NCI-H1048 (cell line): ENCODE results near the gene FOXI3.

Experiments
- DNase-seq: peaks from one replicate; lab custom pipeline; 2025; lab: John Stamatoyannopoulos, UW

Gene FOXI3

GRCh38 chr2:88452565-88452905, at the start of gene FOXI3:
Gene FOXI3, minus strand, starts transcription at chr2:88452693. Its CDS starts 158 bp downstream, at chr2:88452535.
- DNase-seq, result no peak

- DNase-seq, result no peak
Measured at GRCh38 chr2:88500691-88501090, 48.2 kb upstream of the FOXI3 start.

DNA sequence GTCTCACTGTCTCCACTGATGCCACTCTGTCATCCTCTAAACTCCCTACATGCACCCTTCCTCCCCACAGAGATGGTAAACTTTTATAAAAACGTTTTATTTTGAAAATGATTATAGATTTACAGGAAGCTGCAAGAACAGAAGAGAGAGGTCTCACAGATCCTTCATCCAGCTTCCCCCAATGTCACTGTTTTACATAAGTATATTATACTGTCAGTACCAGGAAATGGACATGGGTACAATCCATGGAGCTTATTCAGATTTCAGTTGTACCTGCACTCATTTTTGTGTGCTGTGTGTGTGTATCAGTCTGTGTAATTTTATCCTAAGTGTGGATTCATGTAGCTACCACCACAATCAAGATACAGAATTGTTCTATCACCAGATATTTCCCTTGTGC, 46.7 kb upstream of the FOXI3 start:
- no peak for DNase-seq

GRCh38 chr2:88493481-88493880, 41.0 kb upstream of the FOXI3 start:
- DNase-seq, result no peak

DNA sequence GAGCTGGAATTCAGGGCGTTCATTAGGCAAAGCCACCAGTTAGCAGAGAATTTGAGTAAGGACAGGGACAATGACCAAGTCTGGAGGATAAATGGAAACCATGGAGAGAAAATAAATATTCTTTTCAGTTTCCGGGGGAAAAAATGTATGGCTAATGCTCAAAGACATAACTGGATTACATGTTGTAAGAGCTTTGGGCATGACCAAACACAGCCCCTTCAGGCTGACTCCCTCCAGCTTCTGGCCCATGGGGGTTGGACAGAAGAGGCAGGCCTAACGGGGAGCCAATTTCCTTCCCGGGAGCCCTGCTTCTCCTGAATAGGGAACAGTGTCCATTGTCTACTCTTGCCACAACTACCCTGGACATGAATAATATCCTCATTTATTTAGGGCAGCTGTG, 39.5 kb upstream of the FOXI3 start:
- DNase-seq, result no peak

DNA sequence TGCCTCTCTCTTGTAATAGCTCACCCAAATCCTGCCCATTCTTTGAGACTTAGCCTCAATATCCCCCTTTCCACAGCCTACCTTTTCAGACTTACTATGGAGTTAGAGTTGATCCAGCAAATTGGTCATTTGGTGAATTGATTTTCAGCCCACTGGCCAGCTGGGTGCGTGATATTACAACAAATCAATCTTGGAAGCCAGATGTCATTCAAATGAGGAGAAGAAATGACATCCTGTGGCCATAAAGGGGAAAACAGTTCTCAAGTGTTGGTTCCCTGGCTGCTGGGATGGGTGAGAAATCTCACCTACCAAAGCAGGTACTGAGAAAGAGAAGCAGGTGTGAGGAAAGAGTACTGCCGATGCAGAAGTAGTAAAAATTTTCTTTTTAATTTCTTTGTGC, 36.7 kb upstream of the FOXI3 start:
- DNase-seq, result no peak

DNA sequence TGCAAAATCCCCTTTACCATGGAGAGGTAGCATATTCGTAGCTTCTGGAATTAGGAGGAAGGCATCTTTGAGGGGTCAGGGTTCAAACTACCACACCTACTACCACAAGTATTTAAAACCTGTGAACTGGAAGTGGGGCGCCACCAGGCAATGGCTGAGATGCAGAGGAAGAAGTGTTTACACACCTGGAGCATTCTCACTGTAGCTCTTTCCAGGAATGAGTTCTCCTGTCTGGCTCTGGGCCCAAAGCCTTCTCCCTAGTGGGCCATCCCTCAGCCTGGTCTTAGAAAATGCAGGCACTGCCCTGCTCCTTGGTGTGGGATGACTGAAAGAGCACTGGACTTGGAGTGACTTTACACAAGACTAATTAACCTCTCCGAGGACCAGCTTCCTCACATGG, 30.7 kb upstream of the FOXI3 start:
- DNase-seq, result no peak

GRCh38 chr2:88481691-88482336, 29.3 kb upstream of the FOXI3 start:
- DNase-seq, result no peak

DNA sequence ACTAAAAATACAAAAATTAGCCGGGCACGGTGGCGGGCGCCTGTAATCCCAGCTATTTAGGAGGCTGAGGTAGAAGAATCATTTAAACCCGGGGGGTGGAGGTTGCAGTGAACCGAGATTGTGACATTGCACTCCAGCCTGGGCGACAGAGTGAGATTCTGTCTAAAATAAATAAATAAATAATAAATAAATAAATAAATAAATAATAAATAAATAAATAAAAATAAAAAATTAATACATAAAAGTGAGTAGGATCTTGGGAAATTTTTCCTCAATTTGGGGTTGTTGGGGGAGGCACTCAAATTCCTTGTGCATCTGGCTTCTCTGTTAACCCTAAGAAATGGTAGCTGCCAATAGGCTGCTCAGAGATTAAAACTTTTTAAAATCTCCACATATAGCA, 20.3 kb upstream of the FOXI3 start:
- DNase-seq, result no peak

DNA sequence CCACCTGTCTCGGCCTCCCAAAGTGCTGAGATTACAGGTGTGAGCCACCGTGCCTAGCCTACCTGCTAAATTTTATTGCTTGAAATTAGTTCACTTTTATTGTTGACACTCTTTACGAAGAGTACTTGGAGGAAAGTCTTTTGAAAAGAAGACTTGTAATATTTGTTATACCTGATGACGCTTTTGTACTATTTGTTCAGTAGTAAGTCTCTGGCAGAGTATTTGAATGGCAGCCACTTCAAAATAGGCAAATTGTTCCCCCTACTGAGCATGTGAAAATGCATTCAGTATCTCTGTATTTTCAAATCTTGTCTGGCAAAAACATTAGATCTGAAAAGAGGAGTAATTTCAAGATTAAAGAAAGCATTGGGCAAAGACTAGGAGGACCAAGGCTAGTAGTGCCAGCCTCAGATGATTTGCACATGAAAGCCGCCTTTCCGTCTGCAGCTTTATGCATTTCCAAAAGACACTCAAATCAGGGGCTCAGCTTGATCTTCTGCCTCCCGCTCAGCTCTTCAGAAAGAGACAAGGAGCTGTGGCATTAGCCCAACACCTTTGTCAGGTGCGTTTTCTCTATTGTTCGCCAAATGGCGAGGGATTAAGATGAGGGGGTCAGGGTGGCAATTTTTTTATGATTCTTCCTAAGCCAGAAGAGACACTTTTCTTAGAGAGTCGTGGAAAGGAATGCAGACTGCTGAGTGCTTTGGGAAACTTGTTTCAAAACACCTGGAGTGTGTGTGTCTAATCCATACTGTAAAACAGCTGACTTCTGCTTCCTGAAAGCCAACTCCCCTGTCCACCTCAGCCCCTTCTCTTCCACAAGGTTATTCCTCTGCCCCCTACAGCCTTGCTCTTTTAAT, 18.8 kb upstream of the FOXI3 start:
- DNase-seq, result no peak

GRCh38 chr2:88469202-88470114, 17.0 kb upstream of the FOXI3 start:
- DNase-seq, result no peak

DNA sequence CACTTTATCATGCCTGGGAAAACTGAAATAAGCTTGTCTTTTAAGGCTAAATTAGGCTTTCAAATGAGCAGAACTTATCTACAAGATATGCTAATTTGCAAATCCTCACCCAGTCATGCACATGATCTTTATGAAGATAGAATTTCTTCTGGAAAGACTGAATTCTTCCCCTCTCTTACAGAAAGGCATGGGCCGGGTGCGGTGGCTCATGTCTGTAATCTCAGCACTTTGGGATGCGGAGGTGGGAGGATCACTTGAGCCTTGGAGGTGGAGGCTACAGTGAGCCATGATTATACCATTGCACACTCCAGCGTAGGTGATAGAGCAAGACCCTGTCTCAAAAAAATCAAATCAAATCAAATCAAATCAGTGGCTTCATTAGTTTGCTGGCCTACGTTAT, 11.7 kb upstream of the FOXI3 start:
- no peak for DNase-seq

GRCh38 chr2:88458633-88459032, 6.1 kb upstream of the FOXI3 start:
- DNase-seq, result no peak

GRCh38 chr2:88452980-88453582, 588 bp upstream of the FOXI3 start:
- no peak for DNase-seq

DNA sequence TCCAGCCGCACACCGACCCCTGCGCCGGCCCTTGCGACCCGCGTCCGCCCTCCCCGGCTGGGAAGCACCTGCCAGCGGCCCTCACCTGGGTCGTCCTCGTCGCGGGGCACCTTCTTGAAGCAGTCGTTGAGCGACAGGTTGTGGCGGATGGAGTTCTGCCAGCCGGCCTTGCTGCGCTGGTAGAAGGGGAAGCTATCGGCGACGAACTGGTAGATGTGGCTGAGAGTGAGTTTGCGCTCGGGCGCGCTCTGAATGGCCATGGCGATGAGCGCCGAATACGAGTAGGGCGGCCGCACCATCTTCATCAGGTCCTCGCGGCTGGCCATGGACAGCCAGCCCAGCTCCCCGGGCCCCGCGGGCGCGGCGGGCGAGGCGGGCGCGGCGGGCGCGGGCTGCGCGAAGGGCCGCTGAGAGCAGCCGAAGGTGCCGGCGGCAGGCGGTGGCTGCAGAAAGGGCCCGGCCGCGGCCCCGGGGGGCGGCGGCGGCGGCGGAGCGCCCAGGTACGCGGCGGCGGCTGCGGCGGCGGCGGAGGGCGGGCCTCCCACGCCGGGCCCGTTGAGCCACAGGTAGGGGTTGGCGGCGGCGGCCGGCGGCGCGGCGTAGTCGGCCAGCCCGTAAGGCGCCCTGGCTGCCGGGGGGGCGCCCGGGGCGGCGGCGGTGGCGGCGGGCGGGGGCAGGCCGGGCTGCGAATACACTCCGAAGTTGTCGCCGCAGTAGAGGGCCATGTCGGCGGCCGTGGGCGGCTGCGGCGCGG, 505 bp downstream of the FOXI3 start:
- DNase-seq, result no peak

- no peak for DNase-seq
Measured at GRCh38 chr2:88450925-88451810, 1.3 kb downstream of the FOXI3 start.

GRCh38 chr2:88450186-88450585, 2.3 kb downstream of the FOXI3 start:
- DNase-seq, result no peak

DNA sequence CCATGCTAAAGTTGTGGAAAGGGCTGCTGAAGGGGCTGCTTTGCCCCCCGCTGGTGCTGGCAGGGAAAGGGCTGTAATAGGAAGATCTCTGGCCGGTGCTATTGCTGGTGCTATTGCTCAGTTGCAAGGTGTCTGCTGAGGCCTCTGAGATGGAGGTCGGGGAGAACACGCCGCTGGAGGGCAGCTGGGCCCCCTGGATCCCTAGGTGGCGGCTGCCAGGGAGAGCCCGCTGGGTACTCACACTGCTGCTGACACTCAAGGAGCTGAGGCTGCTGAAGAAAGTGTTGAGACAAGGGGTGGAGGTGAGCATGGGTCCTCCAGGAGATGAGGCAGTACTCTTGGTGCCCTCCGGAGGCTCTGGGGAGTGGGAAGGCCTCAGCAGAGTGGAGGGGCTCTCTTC, 4.2 kb downstream of the FOXI3 start:
- DNase-seq, result no peak

DNA sequence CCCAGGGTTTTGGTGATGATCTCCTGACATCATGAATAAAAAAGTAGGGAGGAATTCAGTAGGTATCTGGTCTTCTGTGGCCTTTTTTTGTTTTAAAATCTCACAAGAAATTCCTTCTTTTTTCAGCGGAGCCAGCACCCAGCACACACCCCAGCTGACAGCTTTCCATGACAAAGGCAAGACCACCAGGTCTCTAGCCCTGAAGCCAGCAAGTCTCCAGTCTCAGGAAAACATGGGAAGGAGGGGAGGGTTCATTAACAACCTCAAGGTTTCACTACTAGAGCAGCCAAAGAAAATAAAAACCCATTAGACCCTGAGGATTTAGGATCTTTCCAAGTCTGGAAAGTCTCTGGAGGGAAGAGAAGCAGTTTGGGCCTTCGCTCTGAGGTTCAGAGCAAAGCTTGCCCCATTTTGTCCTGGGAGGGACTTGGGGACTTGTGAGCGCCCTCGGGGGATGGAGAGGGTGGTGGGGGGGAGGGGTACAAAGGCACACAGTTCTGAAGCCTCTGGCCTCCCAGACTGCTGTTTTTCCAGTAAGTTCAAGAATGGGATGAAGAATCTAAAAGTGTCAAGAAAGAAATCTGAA, 9.0 kb downstream of the FOXI3 start:
- DNase-seq, result no peak

GRCh38 chr2:88442473-88442872, 10.0 kb downstream of the FOXI3 start:
- no peak for DNase-seq
